HepG2 (cell line): ENCODE results near the gene PIGL. TPM values are rescaled to one million over a fixed set of nuclear protein-coding genes. Genes with fewer than 3 reads are reported as not detected.
A peak's percentile ranks its signal among the peaks of the same experiment; 100 is the strongest.

Source experiments
- ARHGAP35 ChIP-seq: sonication (generic); formaldehyde crosslinking; IDR thresholded peaks from 2 replicates; pipeline ENCODE4 v1.9.0; 2022; ENCODE audit warnings: mild to moderate bottlenecking, inconsistent platforms, moderate library complexity, missing genetic modification reagents, borderline replicate concordance
- DDIT3 ChIP-seq: sonication (generic); formaldehyde crosslinking; IDR thresholded peaks from 2 replicates; pipeline ENCODE4 v1.4.0; 2020; ENCODE audit warnings: mild to moderate bottlenecking, missing genetic modification reagents
- FOXP1 ChIP-seq, 2 experiments: fragments of 450-650 bp in 1 of 2; IDR thresholded peaks; 2 replicates each; pipeline ENCODE4 v1.6.1; 2017 to 2018; ENCODE audit warnings: antibody characterized with exemption in 1 of 2
- IKZF5 ChIP-seq: IDR thresholded peaks from 2 replicates; pipeline ENCODE4 v1.6.1; 2018; ENCODE audit warnings: missing genetic modification reagents, mild to moderate bottlenecking, missing compliant biosample characterization
- MTF1 ChIP-seq: sonication (generic); formaldehyde crosslinking; IDR thresholded peaks from 2 replicates; pipeline ENCODE4 v1.5.0; 2020; ENCODE audit warnings: missing genetic modification reagents
- NFYC ChIP-seq: IDR thresholded peaks from 2 replicates; pipeline ENCODE4 v1.6.1; 2016; ENCODE audit warnings: missing genetic modification reagents, missing compliant biosample characterization
- NR2F6 ChIP-seq, 2 experiments: IDR thresholded peaks; 2 replicates each; pipeline ENCODE4 v1.6.1; 2016; ENCODE audit warnings: antibody characterized with exemption in 1 of 2, mild to moderate bottlenecking in 1 of 2
- PAX8 ChIP-seq: sonication (generic); formaldehyde crosslinking; IDR thresholded peaks from 2 replicates; pipeline ENCODE4 v1.8.0; 2022; ENCODE audit warnings: mild to moderate bottlenecking, missing genetic modification reagents, borderline replicate concordance
- PRDM10 ChIP-seq: sonication (generic); formaldehyde crosslinking; IDR thresholded peaks from 2 replicates; pipeline ENCODE4 v1.4.0; 2020; ENCODE audit warnings: low read depth, missing genetic modification reagents
- RXRA ChIP-seq: sonication (generic); formaldehyde crosslinking; IDR thresholded peaks from 2 replicates; pipeline ENCODE4 v1.5.1; 2020; ENCODE audit warnings: missing genetic modification reagents
- SMAD3 ChIP-seq: sonication (generic); formaldehyde crosslinking; IDR thresholded peaks from 2 replicates; pipeline ENCODE4 v1.4.0; 2020; ENCODE audit warnings: missing genetic modification reagents
- SRSF4 ChIP-seq: fragments of 200-400 bp; formaldehyde crosslinking; IDR thresholded peaks from one replicate; pipeline ENCODE4 v1.6.1; 2018; ENCODE audit warnings: mild to moderate bottlenecking, low read depth, low read length, moderate library complexity; ENCODE audit not compliant: poor library complexity, severe bottlenecking
- STAG1 ChIP-seq: sonication (generic); formaldehyde crosslinking; IDR thresholded peaks from 2 replicates; pipeline ENCODE4 v1.4.0; 2020; ENCODE audit warnings: missing genetic modification reagents
- TBL1XR1 ChIP-seq: fragments of 150-350 bp; IDR thresholded peaks from 2 replicates; pipeline ENCODE4 v1.6.1; 2014; ENCODE audit warnings: borderline replicate concordance, low read length; ENCODE audit not compliant: partially characterized antibody
- TBX2 ChIP-seq: sonication (generic); formaldehyde crosslinking; IDR thresholded peaks from 2 replicates; pipeline ENCODE4 v1.5.0; 2020; ENCODE audit warnings: missing genetic modification reagents, mild to moderate bottlenecking, borderline replicate concordance
- TSC22D2 ChIP-seq: sonication (generic); formaldehyde crosslinking; IDR thresholded peaks from 2 replicates; pipeline ENCODE4 v1.5.1; 2020; ENCODE audit warnings: missing genetic modification reagents, mild to moderate bottlenecking, borderline replicate concordance
- XBP1 ChIP-seq: sonication (generic); formaldehyde crosslinking; IDR thresholded peaks from 2 replicates; pipeline ENCODE4 v1.5.0; 2020; ENCODE audit warnings: missing genetic modification reagents
- ZBTB1 ChIP-seq: sonication (generic); formaldehyde crosslinking; IDR thresholded peaks from 2 replicates; pipeline ENCODE4 v1.4.0; 2020; ENCODE audit warnings: missing genetic modification reagents, borderline replicate concordance
- ZNF3 ChIP-seq: IDR thresholded peaks from 2 replicates; pipeline ENCODE4 v1.7.0; 2017; ENCODE audit warnings: inconsistent platforms
- ZNF496 ChIP-seq: sonication (generic); formaldehyde crosslinking; IDR thresholded peaks from 2 replicates; pipeline ENCODE4 v1.8.1; 2023; ENCODE audit warnings: mild to moderate bottlenecking, moderate library complexity, missing genetic modification reagents; ENCODE audit not compliant: insufficient replicate concordance
- ZNF503 ChIP-seq: sonication (generic); formaldehyde crosslinking; IDR thresholded peaks from 2 replicates; pipeline ENCODE4 v1.4.0; 2020; ENCODE audit warnings: missing genetic modification reagents
- ZNF562 ChIP-seq: sonication (generic); formaldehyde crosslinking; IDR thresholded peaks from 2 replicates; pipeline ENCODE4 v1.8.0; 2022; ENCODE audit warnings: missing genetic modification reagents, borderline replicate concordance
- ZNF709 ChIP-seq: sonication (generic); formaldehyde crosslinking; IDR thresholded peaks from 2 replicates; pipeline ENCODE4 v1.5.0; 2020; ENCODE audit warnings: mild to moderate bottlenecking, missing genetic modification reagents
- polyA plus RNA-seq, 8 experiments: library from polyadenylated mRNA; depleted of rRNA in 3 of 8; stranded (reverse) in 7 of 8; unstranded in 1 of 8; fragments of >200 nt; fragmentation: Illumina TruSeq in 4 of 8; extraction: Trizol in 4 of 8; gene quantifications; 2 replicates each; pipeline versions ENCODE4 v1.2.1 to v1.2.3, GENCODE V29; 2011 to 2016; ENCODE audit warnings: low read depth in 4 of 8, missing spikeins in 1 of 8, mixed read lengths in 1 of 8; ENCODE audit not compliant: insufficient read depth in 1 of 8
- total RNA-seq, 5 experiments: library from RNA; depleted of rRNA; stranded (reverse); fragments of >200 nt; fragmentation: Illumina TruSeq; extraction: Trizol; gene quantifications; 2 replicates each; pipeline ENCODE4 v1.2.3, GENCODE V29; 2016; ENCODE audit warnings: low read depth in 1 of 5

The PIGL gene
- total and polyA plus RNA-seq, 2 of the 13 experiments (the other 11 are each of a cell fraction or from before 2014, with no cell fraction given) = 28.5 to 63.8 TPM

GRCh38 chr17:16215273-16215964 is 1.6 kb upstream of the PIGL start, which contains the start of gene NCOR1 (continued):
- no peak for TF ChIP-seq DDIT3 (CRISPR knock-in tag)
- TF ChIP-seq RXRA = peak; percentile 16; the same call in 1 of the 2 replicates
- TF ChIP-seq NR2F6 (IDR thresholded peaks at IDR 0.05) = no peak
- TF ChIP-seq NR2F6 (CRISPR knock-in tag; IDR thresholded peaks at IDR 0.05) = 0 out of 2 replicates have a peak, but pooled peaks have one; percentile 17
- no peak for TF ChIP-seq SRSF4
- no peak for TF ChIP-seq XBP1
- no peak for TF ChIP-seq MTF1 (CRISPR knock-in tag)
- TF ChIP-seq FOXP1 (IDR thresholded peaks at IDR 0.05) = no peak
- no peak for TF ChIP-seq FOXP1 (CRISPR knock-in tag; IDR thresholded peaks at IDR 0.05)
- peak; percentile 42; the same call in 1 of the 2 replicates for TF ChIP-seq IKZF5
- TF ChIP-seq PAX8 (CRISPR knock-in tag) = no peak
- peak; percentile 42; the same call in 1 of the 2 replicates for TF ChIP-seq TBX2 (CRISPR knock-in tag)
- no peak for TF ChIP-seq ZNF3 (CRISPR knock-in tag)
- no peak for TF ChIP-seq TBL1XR1
- no peak for TF ChIP-seq ZBTB1 (CRISPR knock-in tag)
- no peak; the same call in 1 of the 2 replicates for TF ChIP-seq ARHGAP35 (CRISPR knock-in tag)
- peak; percentile 9; the same call in 1 of the 2 replicates for TF ChIP-seq NFYC
- no peak; the same call in 1 of the 2 replicates for TF ChIP-seq TSC22D2 (CRISPR knock-in tag)
- peak; percentile 75; the same call in 1 of the 2 replicates for TF ChIP-seq SMAD3 (CRISPR knock-in tag)
- no peak for TF ChIP-seq ZNF562 (CRISPR knock-in tag)
- TF ChIP-seq ZNF503 = peak; percentile 56
- peak; percentile 92 for TF ChIP-seq ZNF709 (CRISPR knock-in tag)
- no peak; the same call in 1 of the 2 replicates for TF ChIP-seq STAG1 (CRISPR knock-in tag)
- TF ChIP-seq PRDM10 (CRISPR knock-in tag) = peak; percentile 70; the same call in 1 of the 2 replicates
- no peak for TF ChIP-seq ZNF496
